Stimulated activated CD4-positive, alpha-beta T cell treated with anti-CD3 and anti-CD28 coated beads, TNF-alpha, amount 100 ng/mL, for 4 hours (primary cell): Measurements from ENCODE around the gene SPRED2.

ENCODE experiments used
- DNase-seq, 3 experiments: peaks; one replicate each; pipeline ENCODE4 v3.0.0-alpha.2; 2020; ENCODE audit warnings: low read depth in 3 of 3

SPRED2 gene

GRCh38 chr2:65311049-65311448, 121.3 kb downstream of the SPRED2 start:
- DNase-seq: no peak

GRCh38 chr2:65309699-65310098, 122.7 kb downstream of the SPRED2 start:
- no peak for DNase-seq

- DNase-seq: no peak
Observed at GRCh38 chr2:65305934-65306333, 126.5 kb downstream of the SPRED2 start.

- peak; percentile 28 to 41 (median 40) for DNase-seq
Observed at GRCh38 chr2:65300761-65301711, 131.4 kb downstream of the SPRED2 start.

GRCh38 chr2:65300134-65300760, 132.2 kb downstream of the SPRED2 start:
- no peak for DNase-seq

- no peak for DNase-seq
Observed at GRCh38 chr2:65299246-65299645, 133.2 kb downstream of the SPRED2 start.

GRCh38 chr2:65298089-65298488, 134.3 kb downstream of the SPRED2 start:
- DNase-seq: no peak

- DNase-seq: no peak
Observed at GRCh38 chr2:65297544-65297943, 134.9 kb downstream of the SPRED2 start.

- no peak for DNase-seq
Observed at GRCh38 chr2:65296971-65297370, 135.4 kb downstream of the SPRED2 start.

- no peak for DNase-seq
Observed at GRCh38 chr2:65294701-65295100, 137.7 kb downstream of the SPRED2 start.

GRCh38 chr2:65294136-65294535, 138.3 kb downstream of the SPRED2 start:
- DNase-seq: no peak

- DNase-seq: no peak
Observed at GRCh38 chr2:65293376-65293775, 139.0 kb downstream of the SPRED2 start.

- DNase-seq: no peak
Observed at GRCh38 chr2:65292461-65293011, 139.9 kb downstream of the SPRED2 start.

GRCh38 chr2:65292106-65292400, 140.3 kb downstream of the SPRED2 start:
- no peak for DNase-seq

GRCh38 chr2:65291216-65292105, 140.9 kb downstream of the SPRED2 start:
- no peak for DNase-seq

- no peak for DNase-seq
Observed at GRCh38 chr2:65287364-65287763, 145.0 kb downstream of the SPRED2 start.

GRCh38 chr2:65282477-65283053, 149.8 kb downstream of the SPRED2 start:
- no peak for DNase-seq

- DNase-seq: no peak
Observed at GRCh38 chr2:65281627-65282351, 150.6 kb downstream of the SPRED2 start.

- no peak for DNase-seq
Observed at GRCh38 chr2:65279756-65280155, 152.6 kb downstream of the SPRED2 start.

GRCh38 chr2:65278531-65278981, 153.8 kb downstream of the SPRED2 start:
- no peak for DNase-seq
